AG04449 (cell line): ENCODE measurements around the gene TMEM132E.

Source experiments
- CTCF ChIA-PET: fragments of 350-600 bp; formaldehyde crosslinking; extraction: SDS; loops from one replicate; lab custom pipeline; 2021; ENCODE audit warnings: antibody characterized with exemption; lab: Yijun Ruan, JAX
- POLR2A ChIA-PET: fragments of 400-600, 350-600 bp; formaldehyde crosslinking; extraction: SDS; loops from one replicate; lab custom pipeline; 2020; ENCODE audit warnings: antibody characterized with exemption, inconsistent platforms; lab: Yijun Ruan, JAX
- DNase-seq: peaks from one replicate; pipeline ENCODE4 v3.0.0-alpha.2; 2010; ENCODE audit warnings: low read depth, low spot score
- H3K4me3 ChIP-seq: 2 replicates; pipeline ENCODE4 v1.5.1; 2011; ENCODE audit warnings: low read depth, mild to moderate bottlenecking, control low read depth, low read length
- TF ChIP-seq, protein P1 (sequence below): IDR thresholded peaks from one replicate; pipeline ENCODE4 v1.5.1; 2011; ENCODE audit warnings: mild to moderate bottlenecking, moderate library complexity, low read length, control low read depth, inconsistent platforms; ENCODE audit not compliant: insufficient read depth; ENCODE audit errors: missing control alignments

Gene TMEM132E

DNA sequence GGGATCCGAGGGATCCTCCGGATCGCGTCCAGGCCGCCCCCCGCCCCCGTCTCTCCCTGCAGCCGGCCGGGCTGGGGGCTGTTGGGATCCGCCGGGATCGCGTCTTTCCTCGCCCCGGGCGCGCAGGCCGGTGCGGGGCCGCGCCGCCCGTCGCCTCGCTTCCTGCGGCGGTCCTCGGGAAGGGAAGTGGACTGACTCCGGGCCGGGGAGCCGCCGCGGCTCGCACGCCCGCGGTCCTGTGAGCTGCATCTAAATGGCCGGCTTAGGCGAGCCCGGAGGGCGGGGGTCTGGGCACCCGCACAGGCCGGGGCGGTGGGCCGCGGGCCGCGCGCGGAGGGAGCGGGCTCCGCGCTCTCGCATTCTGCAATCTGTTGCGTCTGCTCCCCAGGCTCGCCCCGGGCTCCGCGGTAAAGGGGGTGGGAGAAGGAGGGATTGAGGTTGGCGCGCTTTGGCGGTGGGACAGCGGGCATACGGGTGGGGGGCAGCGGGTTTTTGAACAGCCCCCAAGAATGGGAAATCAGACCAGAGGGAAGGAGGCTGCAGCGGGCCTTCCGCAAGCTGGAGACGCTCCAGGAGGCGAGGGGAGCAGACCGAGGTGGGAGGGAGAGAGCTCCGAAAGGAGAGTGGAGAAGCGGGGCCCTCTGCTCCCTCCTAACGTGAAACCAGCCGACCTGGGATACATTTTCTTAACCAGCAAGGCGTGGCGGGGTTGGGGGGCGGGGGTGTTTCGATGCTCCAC lies 2.2 kb downstream of the TMEM132E start:
- H3K4me3 ChIP-seq, result no peak overlapping the region
- CTCF ChIA-PET, result no interaction called here
- TF ChIP-seq, protein P1, sequence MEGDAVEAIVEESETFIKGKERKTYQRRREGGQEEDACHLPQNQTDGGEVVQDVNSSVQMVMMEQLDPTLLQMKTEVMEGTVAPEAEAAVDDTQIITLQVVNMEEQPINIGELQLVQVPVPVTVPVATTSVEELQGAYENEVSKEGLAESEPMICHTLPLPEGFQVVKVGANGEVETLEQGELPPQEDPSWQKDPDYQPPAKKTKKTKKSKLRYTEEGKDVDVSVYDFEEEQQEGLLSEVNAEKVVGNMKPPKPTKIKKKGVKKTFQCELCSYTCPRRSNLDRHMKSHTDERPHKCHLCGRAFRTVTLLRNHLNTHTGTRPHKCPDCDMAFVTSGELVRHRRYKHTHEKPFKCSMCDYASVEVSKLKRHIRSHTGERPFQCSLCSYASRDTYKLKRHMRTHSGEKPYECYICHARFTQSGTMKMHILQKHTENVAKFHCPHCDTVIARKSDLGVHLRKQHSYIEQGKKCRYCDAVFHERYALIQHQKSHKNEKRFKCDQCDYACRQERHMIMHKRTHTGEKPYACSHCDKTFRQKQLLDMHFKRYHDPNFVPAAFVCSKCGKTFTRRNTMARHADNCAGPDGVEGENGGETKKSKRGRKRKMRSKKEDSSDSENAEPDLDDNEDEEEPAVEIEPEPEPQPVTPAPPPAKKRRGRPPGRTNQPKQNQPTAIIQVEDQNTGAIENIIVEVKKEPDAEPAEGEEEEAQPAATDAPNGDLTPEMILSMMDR, result no peak
- DNase-seq, result no peak
- POLR2A ChIA-PET, result no interaction called here

DNA sequence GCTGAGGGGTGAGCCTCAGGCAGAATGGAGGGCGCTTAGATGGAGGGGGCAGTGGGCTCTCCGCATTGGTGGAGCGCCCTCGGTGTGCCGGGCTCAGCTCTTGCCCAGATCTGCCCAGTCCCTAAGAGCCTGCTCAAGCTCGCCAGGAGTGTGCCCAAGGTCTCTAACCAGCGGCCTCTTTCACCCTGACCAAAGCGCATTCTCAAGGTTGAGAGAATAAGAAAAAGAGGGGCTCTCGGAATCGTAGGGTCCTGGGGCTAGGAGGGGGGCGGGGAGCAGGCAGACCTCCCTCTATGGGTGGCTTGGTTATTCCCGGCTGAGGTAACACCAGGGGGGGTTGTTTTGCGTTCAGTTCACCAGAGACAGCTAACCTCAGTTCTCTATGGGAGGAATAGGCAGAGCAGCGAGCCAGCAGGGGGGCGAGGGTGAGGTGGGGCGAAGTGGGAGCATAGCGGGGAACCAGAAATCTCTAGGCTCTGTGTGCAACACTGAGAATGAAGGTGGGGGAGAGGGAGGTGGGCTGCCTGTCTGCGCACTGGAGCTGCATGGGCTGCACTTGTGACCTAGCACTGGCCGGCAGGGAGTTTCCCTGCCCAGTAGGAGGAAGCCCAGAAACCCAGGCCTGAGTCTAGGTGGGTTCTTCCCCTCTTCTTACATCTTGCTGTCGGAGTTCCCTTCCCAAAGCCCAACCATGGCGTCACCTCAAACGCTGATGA lies 3.0 kb downstream of the TMEM132E start:
- TF ChIP-seq, protein P1, result no peak
- CTCF ChIA-PET, result no interaction called here
- POLR2A ChIA-PET, result no interaction called here
- no peak overlapping the region for H3K4me3 ChIP-seq
- no peak for DNase-seq

DNA sequence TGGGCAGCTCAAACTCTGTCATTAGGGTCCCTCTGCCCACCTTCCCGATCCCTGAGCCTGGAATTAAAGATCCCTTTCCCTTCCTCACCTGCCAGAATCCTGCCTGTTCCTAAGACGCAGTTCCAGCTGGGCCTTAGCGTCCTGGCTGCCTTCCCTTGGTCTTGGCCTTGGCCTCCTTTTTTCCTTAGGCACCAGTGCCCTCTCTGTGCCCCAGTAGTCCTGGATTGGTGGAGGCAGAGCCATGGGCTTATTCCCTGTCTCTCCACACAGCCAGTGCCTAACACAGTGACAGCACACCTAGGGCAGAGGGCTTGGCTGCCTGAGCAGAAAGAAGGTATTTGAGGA lies 3.5 kb downstream of the TMEM132E start:
- POLR2A ChIA-PET, result no interaction called here
- no peak overlapping the region for H3K4me3 ChIP-seq
- TF ChIP-seq, protein P1, result no peak
- CTCF ChIA-PET, result no interaction called here
- DNase-seq, result no peak

DNA sequence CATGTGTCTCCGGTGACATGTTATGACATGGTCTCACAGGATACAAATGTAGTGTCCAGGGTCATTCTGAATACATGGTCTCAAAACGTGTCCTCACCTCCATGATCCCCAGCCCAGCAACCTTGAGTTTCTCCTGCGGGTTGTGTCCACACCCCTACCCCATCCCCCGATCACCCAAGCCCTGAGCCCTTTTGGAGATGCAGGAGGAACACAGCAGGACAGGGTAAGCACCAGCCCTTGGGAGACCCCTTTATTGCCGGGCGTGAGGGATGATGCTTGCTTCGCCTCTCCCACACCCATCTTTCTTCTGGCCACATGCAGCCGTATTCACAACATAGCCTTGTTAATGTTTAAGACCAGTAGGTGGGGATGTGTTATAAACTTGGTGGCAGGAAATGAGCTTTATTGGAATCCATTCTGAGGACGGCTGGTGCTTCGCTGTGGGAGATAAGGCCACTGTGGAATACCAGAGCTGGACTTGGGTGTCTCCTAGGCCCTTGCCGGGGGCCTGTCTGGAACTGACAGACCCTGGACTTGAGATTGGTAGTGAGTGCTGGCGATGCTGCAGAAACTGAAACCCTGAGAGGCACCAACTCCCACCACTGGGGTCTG lies 5.5 kb downstream of the TMEM132E start:
- H3K4me3 ChIP-seq, result no peak overlapping the region
- ChIA-PET POLR2A (no interaction called here), CTCF (interaction anchor here (1.1 to 1.7 kb wide), 2 partner anchors 53 to 535 kb away, joined by 3 to 9 read pairs; partner anchors contain the start of gene RAD51D)
- TF ChIP-seq, protein P1, result no peak
- no peak for DNase-seq

DNA sequence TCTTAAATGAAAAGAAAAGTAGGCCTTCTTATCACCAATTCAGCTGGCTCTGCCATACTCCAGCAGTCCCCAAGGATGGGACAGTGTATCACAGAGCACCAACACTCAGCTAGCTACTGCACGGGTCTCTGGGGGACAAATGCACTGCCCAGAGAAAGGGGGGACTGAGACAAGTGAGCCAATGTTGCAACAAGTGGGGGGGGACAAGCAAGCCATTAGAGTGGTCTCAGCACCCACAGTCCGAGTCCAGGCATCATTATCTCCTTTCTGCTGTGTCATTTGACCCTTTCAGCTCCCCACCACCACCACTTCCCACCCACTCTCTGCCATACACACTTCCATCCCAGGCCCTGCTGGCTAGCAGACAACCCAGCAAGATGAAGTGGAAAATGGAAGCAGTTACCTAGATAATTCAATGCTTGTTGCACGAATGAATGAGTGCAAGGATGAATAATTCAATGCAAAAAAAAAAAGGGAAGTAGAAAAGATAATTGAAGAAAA lies 7.0 kb downstream of the TMEM132E start:
- no peak for DNase-seq
- CTCF ChIA-PET, result interaction anchor here (1.4 kb wide), 1 partner anchor 52 kb away, joined by 4 read pairs; no protein-coding TSS in a partner anchor
- no peak overlapping the region for H3K4me3 ChIP-seq
- POLR2A ChIA-PET, result no interaction called here
- TF ChIP-seq, protein P1, result no peak

DNA sequence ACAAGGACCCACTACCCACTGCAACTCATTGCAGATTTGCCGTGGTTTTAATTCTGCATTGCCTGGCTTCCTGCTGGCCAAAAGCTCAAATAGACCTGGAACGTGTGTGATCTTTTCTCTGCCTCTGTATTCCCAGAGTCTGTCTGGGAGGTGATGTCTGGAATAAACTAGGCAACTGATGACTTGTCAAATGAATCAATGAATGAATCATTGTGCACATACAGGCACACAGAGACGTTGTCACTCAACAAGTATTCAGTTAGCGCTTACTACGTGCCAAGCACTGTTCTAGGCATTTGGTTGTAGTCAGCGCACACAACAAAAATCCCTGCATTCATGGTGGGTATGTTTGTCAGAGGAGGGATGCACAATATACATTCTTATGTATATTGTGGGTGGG lies 8.9 kb downstream of the TMEM132E start:
- H3K4me3 ChIP-seq, result no peak overlapping the region
- POLR2A ChIA-PET, result no interaction called here
- CTCF ChIA-PET, result no interaction called here
- DNase-seq, result no peak
- TF ChIP-seq, protein P1, result no peak
